Aorta (tissue), 5 donors: ENCODE results near the gene PRIM2. TPM values are rescaled to one million over a fixed set of nuclear protein-coding genes. Genes with fewer than 3 reads are reported as not detected.
"Not testable (repeated sequence)": the region's sequence is repeated elsewhere in the genome, so short reads cannot be mapped to it uniquely, and the experiment has no call there.

Experiments used
- ATAC-seq: fragments of 200-7000 bp; cut with Tn5 transposase; one replicate; pipeline ENCODE4 v1.9.1; 2022; ENCODE audit warnings: moderate library complexity; ENCODE audit not compliant: low FRiP score
- DNase-seq, 2 donors: peaks; one replicate each; pipeline ENCODE4 v3.0.0-alpha.2; 2020
- H3K27ac ChIP-seq, 2 donors: one replicate each; pipeline ENCODE4 v1.5.1; 2013; ENCODE audit warnings: low read length in 2 of 2, mild to moderate bottlenecking in 2 of 2, moderate library complexity in 2 of 2, control low read depth in 1 of 2, inconsistent platforms in 1 of 2, low read depth in 1 of 2
- H3K27me3 ChIP-seq, 2 donors: one replicate each; pipeline ENCODE4 v1.6.1; 2013; ENCODE audit warnings: control low read depth in 1 of 2, low read length in 1 of 2, mild to moderate bottlenecking in 1 of 2, moderate library complexity in 1 of 2; ENCODE audit not compliant: insufficient read depth in 2 of 2, control insufficient read depth in 1 of 2
- H3K36me3 ChIP-seq, 2 donors: one replicate each; pipeline ENCODE4 v1.6.1; 2013; ENCODE audit warnings: control low read depth in 1 of 2, low read length in 1 of 2, mild to moderate bottlenecking in 1 of 2; ENCODE audit not compliant: insufficient read depth in 2 of 2, control insufficient read depth in 1 of 2
- H3K4me1 ChIP-seq, 2 donors: one replicate each; pipeline ENCODE4 v1.6.1; 2013; ENCODE audit warnings: low read length in 2 of 2, control low read depth in 1 of 2, mild to moderate bottlenecking in 1 of 2, moderate library complexity in 1 of 2; ENCODE audit not compliant: insufficient read depth in 2 of 2, control insufficient read depth in 1 of 2
- H3K4me3 ChIP-seq, 2 donors: one replicate each; pipeline ENCODE4 v1.5.1; 2013; ENCODE audit warnings: low read length in 2 of 2, control low read depth in 1 of 2, mild to moderate bottlenecking in 1 of 2
- H3K9me3 ChIP-seq: one replicate; pipeline ENCODE4 v1.6.1; 2013; ENCODE audit warnings: mild to moderate bottlenecking, low read length; ENCODE audit not compliant: control insufficient read depth
- WGBS, 2 donors: extraction: QIAGEN DNeasy Blood & Tissue Kit; methylation state at CpG; one replicate each; pipeline ENCODE4 v1.1.7; 2013; 5-methylcytosine and 5-hydroxymethylcytosine counted together
- intact Hi-C, 2 donors: fragments of 100-400 bp; cut with DNase I; formaldehyde crosslinking; loops; one replicate each; pipeline versions ENCODE4 v1.14.2 to v1.15.0; 2022
- microRNA-seq, 2 donors: library from miRNA; unstranded; fragments of <30 nt; microRNA quantifications; one replicate each; pipeline ENCODE4 v1.2.0, GENCODE V29; 2020
- polyA plus RNA-seq, 2 donors: library from polyadenylated mRNA; stranded (reverse); fragments of 200-250 nt; gene quantifications; one replicate each; pipeline ENCODE4 v1.2.3, GENCODE V29; 2013
- total RNA-seq, 2 donors: library from RNA; stranded (reverse); fragmentation: NEBNext Ultra II Directional; extraction: Animal tissue kit (Norgen Biotek cat#: 25700); gene quantifications; one replicate each; pipeline ENCODE4 v1.2.1, GENCODE V29; 2021
- donor health status: healthy with polysubstance abuse.
- donor health status: Bipolar disorder and iron deficiency.
- donor health status: DM: no; HTN: no; CAD: no.
- donor health status: DM: no; HTN: no; CAD: no.
- donor health status: DM: yes; HTN: yes; CAD: no.

PRIM2 gene
- total and polyA plus RNA-seq, 4 donors, result 2.8 to 12.3 (median 7.1) TPM

GRCh38 chr6:57696382-57696781, 379.0 kb downstream of the PRIM2 start:
- H3K4me3 ChIP-seq, ATAC-seq, H3K27ac ChIP-seq, H3K9me3 ChIP-seq, intact Hi-C loops, DNase-seq, H3K27me3 ChIP-seq, H3K4me1 ChIP-seq, H3K36me3 ChIP-seq: not testable (repeated sequence)
- WGBS, 2 donors, result 36 to 53% methylated on average over 1 of the region's 1 CpG

Small RNA genes lying within 50 kb of the gene (microRNA-seq; reads per million reads assigned to microRNA genes)
- 0 reads per million in 2 donors for gene MIR548U

Other genes with a start within 250 kb of the PRIM2 start
- 10 to 100 TPM; 64.3 to 66.2 TPM for gene ZNF451, start 227.4 kb upstream of the PRIM2 start, total RNA-seq
- 10 to 100 TPM in 1 of 2 donors, 1 to 10 TPM in 1; 6.3 to 13.4 TPM for gene ZNF451, start 227.4 kb upstream of the PRIM2 start, polyA plus RNA-seq
- 10 to 100 TPM; 18.8 to 32.9 TPM for gene BAG2, start 145.3 kb upstream of the PRIM2 start, total RNA-seq
- gene BAG2, start 145.3 kb upstream of the PRIM2 start, polyA plus RNA-seq, result 1 to 10 TPM; 7.0 to 9.0 TPM
- 10 to 100 TPM; 55.9 to 59.2 TPM for gene RAB23, start 95.3 kb upstream of the PRIM2 start, total RNA-seq
- 10 to 100 TPM; 24.8 to 47.1 TPM for gene RAB23, start 95.3 kb upstream of the PRIM2 start, polyA plus RNA-seq